Spleen (tissue), 7 donors: ENCODE data around the gene PHOX2B.

Experiments
- POLR2A ChIP-seq, 3 donors: fragments of 450-650 bp; IDR thresholded peaks; one replicate each; pipeline ENCODE4 v1.5.1; 2017; ENCODE audit warnings: antibody characterized with exemption in 3 of 3, mild to moderate bottlenecking in 1 of 3
- POLR2AphosphoS5 ChIP-seq, 3 donors: sonication (generic); formaldehyde crosslinking; IDR thresholded peaks; one replicate each; pipeline ENCODE4 v1.5.1; 2017; ENCODE audit warnings: antibody characterized with exemption in 3 of 3
- TF ChIP-seq, protein P1 (sequence below), 11 experiments: fragments of 200-600 bp in 7 of 11; fragments of 450-650 bp in 4 of 11; sonication (generic) in 4 of 11; IDR thresholded peaks in 8 of 11; conservative IDR thresholded peaks in 3 of 11; 1 replicate in 7 of 11; 2 replicates in 4 of 11; pipeline versions ENCODE4 v1.4.0 to v1.8.0; 2016 to 2021; ENCODE audit warnings: antibody characterized with exemption in 11 of 11, inconsistent platforms in 4 of 11, mild to moderate bottlenecking in 1 of 11
- donor health status: DM: no; HTN: no; CAD: no; lungs with moderate emphysema.
- donor health status: DM: no; HTN: no; CAD: no.
- donor health status: DM: no; HTN: no; CAD: no.

DNA sequence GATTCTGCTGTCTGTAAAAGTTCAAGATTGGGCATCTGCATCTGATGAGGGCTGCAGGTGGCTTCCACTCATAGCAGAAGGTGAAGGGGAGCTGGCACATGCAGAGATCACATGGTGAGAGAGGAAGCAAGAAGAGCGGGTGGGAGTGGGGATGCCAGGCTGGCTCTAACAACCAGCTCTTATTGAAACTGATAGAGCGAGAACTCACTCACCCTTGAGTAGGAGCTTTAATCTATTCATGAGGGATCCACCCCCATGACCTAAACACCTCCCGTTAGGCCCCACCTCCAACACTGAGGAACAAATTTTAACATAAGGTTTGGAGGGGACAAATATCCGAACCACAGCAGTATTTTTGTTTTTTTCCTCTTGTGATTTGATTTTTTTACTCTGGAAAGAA lies 45.8 kb downstream of the PHOX2B start:
- TF ChIP-seq, protein P1, sequence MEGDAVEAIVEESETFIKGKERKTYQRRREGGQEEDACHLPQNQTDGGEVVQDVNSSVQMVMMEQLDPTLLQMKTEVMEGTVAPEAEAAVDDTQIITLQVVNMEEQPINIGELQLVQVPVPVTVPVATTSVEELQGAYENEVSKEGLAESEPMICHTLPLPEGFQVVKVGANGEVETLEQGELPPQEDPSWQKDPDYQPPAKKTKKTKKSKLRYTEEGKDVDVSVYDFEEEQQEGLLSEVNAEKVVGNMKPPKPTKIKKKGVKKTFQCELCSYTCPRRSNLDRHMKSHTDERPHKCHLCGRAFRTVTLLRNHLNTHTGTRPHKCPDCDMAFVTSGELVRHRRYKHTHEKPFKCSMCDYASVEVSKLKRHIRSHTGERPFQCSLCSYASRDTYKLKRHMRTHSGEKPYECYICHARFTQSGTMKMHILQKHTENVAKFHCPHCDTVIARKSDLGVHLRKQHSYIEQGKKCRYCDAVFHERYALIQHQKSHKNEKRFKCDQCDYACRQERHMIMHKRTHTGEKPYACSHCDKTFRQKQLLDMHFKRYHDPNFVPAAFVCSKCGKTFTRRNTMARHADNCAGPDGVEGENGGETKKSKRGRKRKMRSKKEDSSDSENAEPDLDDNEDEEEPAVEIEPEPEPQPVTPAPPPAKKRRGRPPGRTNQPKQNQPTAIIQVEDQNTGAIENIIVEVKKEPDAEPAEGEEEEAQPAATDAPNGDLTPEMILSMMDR (IDR thresholded peaks at IDR 0.05 in 8 of 11, conservative IDR thresholded peaks at IDR 0.05 in 3 of 11) = no peak
- TF ChIP-seq POLR2A (IDR thresholded peaks at IDR 0.05) = no peak
- TF ChIP-seq POLR2AphosphoS5 (IDR thresholded peaks at IDR 0.05) = no peak
